Activated T-helper 17 cell treated with anti-CD3 and anti-CD28 coated beads, Interleukin-2, amount 50 U/mL, for 72 hours (primary cell): Measurements from ENCODE around the gene MEF2A. TPM values are rescaled to one million over a fixed set of nuclear protein-coding genes. Genes with fewer than 3 reads are reported as not detected.
A peak's percentile ranks its signal among the peaks of the same experiment; 100 is the strongest.
"Not testable (repeated sequence)": the region's sequence is repeated elsewhere in the genome, so short reads cannot be mapped to it uniquely, and the experiment has no call there.

Source experiments
- ATAC-seq: fragments of 150-1000 bp; cut with Tn5 transposase; replicated peaks from 2 replicates; pipeline ENCODE4 v1.10.0; 2021; ENCODE audit warnings: mild to moderate bottlenecking, moderate library complexity
- H3K27ac Mint-ChIP-seq: one replicate; pipeline ENCODE4 v1.8.0; 2022; ENCODE audit warnings: mixed read lengths
- H3K27me3 Mint-ChIP-seq: one replicate; pipeline ENCODE4 v1.8.0; 2022; ENCODE audit warnings: mixed read lengths
- H3K36me3 Mint-ChIP-seq: one replicate; pipeline ENCODE4 v1.8.0; 2022; ENCODE audit warnings: low read depth, mild to moderate bottlenecking, mixed read lengths
- H3K4me1 Mint-ChIP-seq: one replicate; pipeline ENCODE4 v1.8.0; 2022; ENCODE audit warnings: mixed read lengths
- H3K4me3 Mint-ChIP-seq: one replicate; pipeline ENCODE4 v1.8.0; 2022; ENCODE audit warnings: mild to moderate bottlenecking, mixed read lengths
- H3K9me3 Mint-ChIP-seq: one replicate; pipeline ENCODE4 v1.8.0; 2022; ENCODE audit warnings: mixed read lengths
- total RNA-seq, 2 donors: library from RNA; stranded (reverse); gene quantifications; one replicate each; pipeline ENCODE4 v1.2.3, GENCODE V29; 2022

Gene MEF2A
- total RNA-seq, 2 donors from 2014 or later = 15.7 to 18.3 TPM

GRCh38 chr15:99722406-99722805 lies 156.6 kb downstream of the MEF2A start:
- no peak for ATAC-seq
- Mint-ChIP-seq H3K9me3 (no peaks in the 10 kb centered on the region), H3K4me3 (no peak overlapping the region), H3K27ac (no peak overlapping the region), H3K27me3 (no peaks in the 10 kb centered on the region), H3K4me1 (peaks cover 19% of the 10 kb centered on the region), H3K36me3 (no peaks in the 10 kb centered on the region)

- Mint-ChIP-seq H3K36me3 (peaks cover 5% of the 10 kb centered on the region), H3K4me3 (no peak overlapping the region), H3K27me3 (no peaks in the 10 kb centered on the region), H3K9me3 (no peaks in the 10 kb centered on the region), H3K27ac (no peak overlapping the region), H3K4me1 (no peaks in the 10 kb centered on the region)
- ATAC-seq = no peak
Observed at GRCh38 chr15:99726333-99726732, 160.5 kb downstream of the MEF2A start.

GRCh38 chr15:99727330-99727729 lies 161.5 kb downstream of the MEF2A start:
- no peak overlapping the region for H3K4me3 Mint-ChIP-seq
- no peaks in the 10 kb centered on the region for H3K9me3 Mint-ChIP-seq
- peaks cover 5% of the 10 kb centered on the region for H3K36me3 Mint-ChIP-seq
- no peak for ATAC-seq
- H3K27me3 Mint-ChIP-seq = no peaks in the 10 kb centered on the region
- H3K4me1 Mint-ChIP-seq = no peaks in the 10 kb centered on the region
- H3K27ac Mint-ChIP-seq = no peak overlapping the region

GRCh38 chr15:99727733-99728132 lies 161.9 kb downstream of the MEF2A start:
- peaks cover 5% of the 10 kb centered on the region for H3K36me3 Mint-ChIP-seq
- ATAC-seq = no peak
- no peak overlapping the region for H3K27ac Mint-ChIP-seq
- no peak overlapping the region for H3K4me3 Mint-ChIP-seq
- no peaks in the 10 kb centered on the region for H3K27me3 Mint-ChIP-seq
- H3K9me3 Mint-ChIP-seq = no peaks in the 10 kb centered on the region
- H3K4me1 Mint-ChIP-seq = no peaks in the 10 kb centered on the region

- Mint-ChIP-seq H3K4me3 (no peak overlapping the region), H3K4me1 (peaks cover 4% of the 10 kb centered on the region), H3K9me3 (no peaks in the 10 kb centered on the region), H3K36me3 (peaks cover 5% of the 10 kb centered on the region), H3K27me3 (no peaks in the 10 kb centered on the region), H3K27ac (no peak overlapping the region)
- no peak for ATAC-seq
Observed at GRCh38 chr15:99728916-99729315, 163.1 kb downstream of the MEF2A start.

GRCh38 chr15:99729327-99729726 lies 163.5 kb downstream of the MEF2A start:
- no peaks in the 10 kb centered on the region for H3K9me3 Mint-ChIP-seq
- ATAC-seq = no peak
- H3K4me3 Mint-ChIP-seq = no peak overlapping the region
- H3K27ac Mint-ChIP-seq = no peak overlapping the region
- H3K4me1 Mint-ChIP-seq = peaks cover 4% of the 10 kb centered on the region
- no peaks in the 10 kb centered on the region for H3K27me3 Mint-ChIP-seq
- H3K36me3 Mint-ChIP-seq = peaks cover 5% of the 10 kb centered on the region

- Mint-ChIP-seq H3K36me3 (peaks cover 5% of the 10 kb centered on the region), H3K4me3 (no peak overlapping the region), H3K27ac (no peak overlapping the region), H3K27me3 (no peaks in the 10 kb centered on the region), H3K4me1 (peaks cover 4% of the 10 kb centered on the region), H3K9me3 (no peaks in the 10 kb centered on the region)
- no peak for ATAC-seq
Observed at GRCh38 chr15:99729920-99730319, 164.1 kb downstream of the MEF2A start.

DNA sequence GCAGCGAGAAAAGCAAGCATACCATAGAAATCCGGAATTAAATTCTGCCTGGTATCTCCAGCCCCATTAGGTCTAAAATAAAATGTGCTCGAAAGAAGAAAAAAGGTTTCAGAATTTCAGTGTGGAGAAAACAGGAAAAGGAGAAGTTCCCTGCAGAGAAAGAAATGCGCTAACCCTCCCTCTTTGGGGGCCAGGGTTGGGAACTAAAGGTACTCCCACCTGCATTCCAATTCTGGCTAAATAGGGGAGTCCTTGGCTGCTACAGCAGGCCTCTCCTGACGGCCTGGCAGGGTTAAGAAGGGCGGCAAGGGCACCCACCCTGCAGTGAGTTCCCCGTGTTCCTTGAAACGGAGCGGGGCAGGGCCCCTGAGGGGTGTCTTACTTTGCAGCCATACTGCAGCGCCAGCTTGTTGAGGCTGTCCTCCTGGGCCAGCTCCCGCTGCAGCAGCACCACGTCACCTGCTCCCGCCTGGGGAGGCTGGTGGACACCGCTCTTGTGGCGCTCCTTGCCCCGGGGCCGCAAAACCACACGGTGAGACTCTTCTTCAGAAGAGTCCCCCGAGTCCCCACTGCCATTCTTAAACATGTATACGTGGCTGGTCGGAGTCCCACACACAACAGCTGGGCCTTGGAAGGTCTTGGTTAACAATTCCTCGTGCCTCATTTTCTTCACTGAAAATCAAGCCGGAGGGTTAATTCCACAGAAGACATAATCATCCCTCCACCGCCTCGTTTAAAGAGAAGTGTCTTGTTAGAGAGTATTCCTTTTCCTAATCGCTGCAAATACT lies 165.7 kb downstream of the MEF2A start:
- Mint-ChIP-seq H3K9me3 (no peaks in the 10 kb centered on the region), H3K36me3 (peaks cover 5% of the 10 kb centered on the region), H3K27ac (no peak overlapping the region), H3K4me3 (peak overlapping the region; percentile 66), H3K4me1 (peaks cover 4% of the 10 kb centered on the region), H3K27me3 (no peaks in the 10 kb centered on the region)
- no peak for ATAC-seq

DNA sequence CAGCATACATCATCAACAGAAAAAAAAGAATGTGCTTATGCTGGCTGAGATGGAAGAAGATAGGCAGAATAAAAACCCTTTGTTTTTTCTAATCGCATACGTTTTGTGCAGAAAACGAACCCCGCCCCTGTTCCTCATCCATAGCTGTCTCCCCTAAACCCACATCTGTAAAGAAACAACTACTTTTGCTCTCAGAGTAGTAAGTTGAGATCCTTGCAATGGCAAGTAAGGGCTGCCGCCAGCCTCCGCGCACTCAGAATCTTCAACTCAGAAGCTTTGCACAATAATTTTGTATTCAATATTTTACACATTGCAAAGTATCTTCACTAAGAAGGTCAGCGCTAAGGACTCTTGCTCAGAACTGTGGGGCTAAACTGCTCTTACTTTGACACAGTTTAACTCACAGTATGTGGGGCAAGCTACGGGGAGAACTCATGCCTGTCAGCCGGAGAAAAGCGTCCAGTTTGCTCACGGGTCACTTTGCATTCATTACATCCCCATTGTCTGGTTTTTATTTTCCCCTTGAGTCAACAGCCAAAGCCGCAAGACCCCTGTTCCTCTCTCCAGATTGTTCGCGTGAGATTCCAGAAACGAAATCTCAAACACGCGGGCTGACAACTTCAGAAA lies 166.5 kb downstream of the MEF2A start:
- H3K9me3 Mint-ChIP-seq = no peaks in the 10 kb centered on the region
- H3K27me3 Mint-ChIP-seq = no peaks in the 10 kb centered on the region
- H3K36me3 Mint-ChIP-seq = peaks cover 5% of the 10 kb centered on the region
- peak overlapping the region; percentile 66 for H3K4me3 Mint-ChIP-seq
- no peak overlapping the region for H3K27ac Mint-ChIP-seq
- H3K4me1 Mint-ChIP-seq = peaks cover 4% of the 10 kb centered on the region
- no peak for ATAC-seq

DNA sequence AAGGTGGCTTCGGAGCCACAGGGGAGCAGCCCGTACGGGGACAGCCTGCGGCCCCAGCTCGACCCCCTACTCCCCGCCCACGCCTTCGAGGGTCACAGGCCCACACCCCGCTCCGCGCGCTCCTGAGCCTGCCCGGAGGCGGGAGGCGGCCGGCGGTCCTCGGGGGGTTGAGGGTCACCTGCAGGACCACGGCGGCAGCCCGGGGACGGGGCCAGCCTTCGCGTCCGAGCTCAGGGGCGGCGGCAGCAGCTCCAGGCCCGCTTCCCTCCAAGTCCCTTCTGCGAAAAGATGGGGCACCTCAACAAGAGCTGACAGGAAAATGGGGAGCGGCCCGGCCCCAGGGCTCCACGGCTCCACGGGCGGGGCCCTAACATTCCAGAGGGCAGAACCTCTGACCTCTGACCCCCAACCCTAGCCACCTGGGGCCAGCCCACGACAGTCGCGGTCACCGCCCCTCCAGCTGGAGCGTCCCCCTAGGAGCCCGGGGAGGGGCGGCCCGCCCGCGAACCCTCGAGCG lies 167.0 kb downstream of the MEF2A start:
- H3K27me3 Mint-ChIP-seq = no peaks in the 10 kb centered on the region
- no peak for ATAC-seq

GRCh38 chr15:99733268-99734039 lies 167.7 kb downstream of the MEF2A start, which contains the start of gene LYSMD4:
TSS of gene LYSMD4 (minus strand) at chr15:99733437. CDS start at chr15:99731999, 1,438 bp downstream.
- Mint-ChIP-seq H3K4me3 (peak within 1 kb of the TSS; percentile 87), H3K36me3 (peaks cover 5% of the 10 kb centered on the region), H3K9me3 (no peaks in the 10 kb centered on the region), H3K4me1 (peaks cover 4% of the 10 kb centered on the region), H3K27ac (peak within 1 kb of the TSS; percentile 95), H3K27me3 (no peaks in the 10 kb centered on the region)
- ATAC-seq = peak; percentile 99

More for the DNA sequence above, 167.0 kb downstream of the MEF2A start:
- Mint-ChIP-seq H3K4me1 (peaks cover 4% of the 10 kb centered on the region), H3K4me3 (peak overlapping the region; percentile 66), H3K36me3 (peaks cover 5% of the 10 kb centered on the region), H3K27ac (no peak overlapping the region), H3K9me3 (no peaks in the 10 kb centered on the region)

DNA sequence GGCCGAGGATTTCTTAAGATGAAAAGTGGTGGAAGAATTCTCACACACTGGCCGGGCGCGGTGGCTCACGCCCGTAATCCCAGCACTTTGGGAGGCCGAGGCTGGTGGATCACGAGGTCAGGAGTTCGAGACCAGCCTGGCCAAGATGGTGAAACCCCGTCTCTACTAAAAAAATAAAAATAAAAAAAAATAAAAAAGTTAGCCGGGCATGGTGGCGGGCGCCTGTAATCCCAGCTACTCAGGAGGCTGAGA lies 168.2 kb downstream of the MEF2A start:
- ATAC-seq, H3K9me3 Mint-ChIP-seq, H3K27me3 Mint-ChIP-seq, H3K4me1 Mint-ChIP-seq, H3K36me3 Mint-ChIP-seq: not testable (repeated sequence)
- peak overlapping the region; percentile 95 for H3K27ac Mint-ChIP-seq
- H3K4me3 Mint-ChIP-seq = peak overlapping the region; percentile 87

DNA sequence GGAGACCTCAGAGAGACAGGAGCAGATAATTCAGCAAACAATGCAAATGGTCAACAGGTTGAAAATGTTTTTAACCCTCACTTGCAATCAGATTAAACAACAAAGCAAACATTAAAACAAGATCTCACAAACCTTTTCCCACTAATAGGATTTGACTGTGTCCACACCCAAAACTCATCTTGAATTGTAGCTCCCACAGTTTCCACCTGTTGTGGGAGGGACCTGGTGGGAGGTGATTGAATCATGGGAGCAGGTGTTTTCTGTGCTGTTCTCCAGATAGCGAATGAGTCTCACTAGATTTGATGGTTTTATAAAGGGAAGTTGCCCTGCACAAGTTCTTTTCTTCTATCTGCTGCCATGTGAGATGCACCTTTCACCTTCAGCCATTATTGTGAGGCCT lies 168.8 kb downstream of the MEF2A start:
- H3K36me3 Mint-ChIP-seq = peaks cover 5% of the 10 kb centered on the region
- H3K27ac Mint-ChIP-seq = peak overlapping the region; percentile 43
- peak overlapping the region; percentile 45 for H3K4me3 Mint-ChIP-seq
- H3K4me1 Mint-ChIP-seq = peaks cover 4% of the 10 kb centered on the region
- H3K27me3 Mint-ChIP-seq = no peaks in the 10 kb centered on the region
- H3K9me3 Mint-ChIP-seq = no peaks in the 10 kb centered on the region
- no peak for ATAC-seq

- ATAC-seq = no peak
- Mint-ChIP-seq H3K9me3 (no peaks in the 10 kb centered on the region), H3K4me3 (no peak overlapping the region), H3K36me3 (no peaks in the 10 kb centered on the region), H3K27ac (no peak overlapping the region), H3K27me3 (no peaks in the 10 kb centered on the region), H3K4me1 (peaks cover 4% of the 10 kb centered on the region)
Observed at GRCh38 chr15:99735868-99736267, 170.1 kb downstream of the MEF2A start.

GRCh38 chr15:99736702-99737101 lies 170.9 kb downstream of the MEF2A start:
- Mint-ChIP-seq H3K4me3 (no peak overlapping the region), H3K36me3 (no peaks in the 10 kb centered on the region), H3K27me3 (no peaks in the 10 kb centered on the region), H3K4me1 (peaks cover 4% of the 10 kb centered on the region), H3K27ac (no peak overlapping the region), H3K9me3 (no peaks in the 10 kb centered on the region)
- ATAC-seq = no peak
